Muscle layer of colon (tissue), 2 donors: Measurements from ENCODE around the gene ATG16L1.

ENCODE experiments used
- H3K27ac ChIP-seq: one replicate; pipeline ENCODE4 v1.7.0; 2013; ENCODE audit warnings: low read depth, mild to moderate bottlenecking, low read length, moderate library complexity
- H3K27me3 ChIP-seq, 2 donors: one replicate each; pipeline ENCODE4 v1.7.0; 2013; ENCODE audit warnings: low read length in 2 of 2, mild to moderate bottlenecking in 2 of 2; ENCODE audit not compliant: insufficient read depth in 2 of 2, control insufficient read depth in 1 of 2
- H3K36me3 ChIP-seq: one replicate; pipeline ENCODE4 v1.7.0; 2013; ENCODE audit warnings: mild to moderate bottlenecking, low read length; ENCODE audit not compliant: insufficient read depth
- H3K4me1 ChIP-seq: one replicate; pipeline ENCODE4 v1.7.0; 2013; ENCODE audit warnings: mild to moderate bottlenecking, low read length; ENCODE audit not compliant: insufficient read depth
- H3K4me3 ChIP-seq, 2 donors: one replicate each; pipeline ENCODE4 v1.7.0; 2013; ENCODE audit warnings: low read length in 2 of 2, low read depth in 1 of 2, mild to moderate bottlenecking in 1 of 2, moderate library complexity in 1 of 2
- H3K9ac ChIP-seq: one replicate; pipeline ENCODE4 v1.7.0; 2013; ENCODE audit warnings: low read length
- H3K9me3 ChIP-seq: one replicate; pipeline ENCODE4 v1.7.0; 2013; ENCODE audit warnings: mild to moderate bottlenecking, low read length
- donor health status: abdominal sarcoma.
- donor health status: Adenocarcinoma of cecum.

ATG16L1 gene

DNA sequence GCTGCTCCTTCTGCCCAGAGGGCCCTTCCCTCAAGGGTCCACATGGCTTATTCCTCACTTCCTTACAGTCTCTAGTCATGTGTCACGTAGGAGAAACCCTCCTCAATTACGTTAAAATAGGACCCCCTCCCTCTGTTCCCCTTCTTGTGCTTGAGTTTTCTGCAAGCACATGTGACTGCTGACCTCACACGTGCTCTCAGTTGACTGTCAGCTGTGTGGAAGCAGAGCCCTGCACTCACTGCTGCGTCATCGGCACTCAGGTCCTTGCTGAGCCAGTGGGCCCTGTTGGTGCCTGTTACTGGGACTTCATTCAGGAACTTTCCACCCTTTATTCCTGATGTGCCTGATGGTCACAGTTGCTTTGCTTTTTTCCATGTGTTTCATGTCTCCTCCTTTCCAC is 11.1 kb downstream of the ATG16L1 start:
- H3K27me3 ChIP-seq: no peaks in the 10 kb centered on the region
- H3K4me3 ChIP-seq: no peak overlapping the region
- no peaks in the 10 kb centered on the region for H3K9me3 ChIP-seq
- H3K4me1 ChIP-seq: no peaks in the 10 kb centered on the region
- H3K9ac ChIP-seq: no peak overlapping the region
- no peak overlapping the region for H3K27ac ChIP-seq
- peaks cover 79% of the 10 kb centered on the region for H3K36me3 ChIP-seq

- H3K4me1 ChIP-seq: no peaks in the 10 kb centered on the region
- peaks cover 82% of the 10 kb centered on the region for H3K36me3 ChIP-seq
- H3K4me3 ChIP-seq: no peak overlapping the region
- no peaks in the 10 kb centered on the region for H3K27me3 ChIP-seq
- H3K9ac ChIP-seq: no peak overlapping the region
- H3K9me3 ChIP-seq: no peaks in the 10 kb centered on the region
- no peak overlapping the region for H3K27ac ChIP-seq
These were observed 11.6 kb downstream of the ATG16L1 start for GRCh38 chr2:233263045-233263570.

DNA sequence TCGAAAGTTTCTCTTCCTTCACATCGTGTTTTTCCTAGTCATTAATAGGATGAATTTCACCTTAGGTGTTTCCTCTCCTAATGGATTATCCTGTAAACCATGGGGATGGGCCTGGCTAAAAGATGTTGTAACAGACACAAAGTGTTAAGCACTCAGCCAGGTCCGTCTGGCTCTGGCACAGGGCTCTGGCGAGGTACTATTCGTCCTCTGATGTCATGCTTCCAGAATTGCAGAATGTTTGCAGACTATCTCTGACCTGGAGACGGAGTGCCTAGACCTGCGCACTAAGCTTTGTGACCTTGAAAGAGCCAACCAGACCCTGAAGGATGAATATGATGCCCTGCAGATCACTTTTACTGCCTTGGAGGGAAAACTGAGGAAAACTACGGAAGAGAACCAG is 13.2 kb downstream of the ATG16L1 start:
- Histone ChIP-seq H3K9me3 (no peaks in the 10 kb centered on the region), H3K4me3 (no peak overlapping the region), H3K27me3 (no peaks in the 10 kb centered on the region), H3K27ac (no peak overlapping the region), H3K4me1 (no peaks in the 10 kb centered on the region), H3K36me3 (peaks cover 73% of the 10 kb centered on the region), H3K9ac (no peak overlapping the region)

GRCh38 chr2:233265899-233266431 is 14.5 kb downstream of the ATG16L1 start:
- Histone ChIP-seq H3K4me3 (no peak overlapping the region), H3K36me3 (peaks cover 61% of the 10 kb centered on the region), H3K27me3 (no peaks in the 10 kb centered on the region), H3K9me3 (no peaks in the 10 kb centered on the region), H3K9ac (no peak overlapping the region), H3K4me1 (no peaks in the 10 kb centered on the region), H3K27ac (no peak overlapping the region)

- Histone ChIP-seq H3K36me3 (peaks cover 61% of the 10 kb centered on the region), H3K4me3 (no peak overlapping the region), H3K9me3 (no peaks in the 10 kb centered on the region)
These were observed 15.0 kb downstream of the ATG16L1 start for GRCh38 chr2:233266481-233266880.

DNA sequence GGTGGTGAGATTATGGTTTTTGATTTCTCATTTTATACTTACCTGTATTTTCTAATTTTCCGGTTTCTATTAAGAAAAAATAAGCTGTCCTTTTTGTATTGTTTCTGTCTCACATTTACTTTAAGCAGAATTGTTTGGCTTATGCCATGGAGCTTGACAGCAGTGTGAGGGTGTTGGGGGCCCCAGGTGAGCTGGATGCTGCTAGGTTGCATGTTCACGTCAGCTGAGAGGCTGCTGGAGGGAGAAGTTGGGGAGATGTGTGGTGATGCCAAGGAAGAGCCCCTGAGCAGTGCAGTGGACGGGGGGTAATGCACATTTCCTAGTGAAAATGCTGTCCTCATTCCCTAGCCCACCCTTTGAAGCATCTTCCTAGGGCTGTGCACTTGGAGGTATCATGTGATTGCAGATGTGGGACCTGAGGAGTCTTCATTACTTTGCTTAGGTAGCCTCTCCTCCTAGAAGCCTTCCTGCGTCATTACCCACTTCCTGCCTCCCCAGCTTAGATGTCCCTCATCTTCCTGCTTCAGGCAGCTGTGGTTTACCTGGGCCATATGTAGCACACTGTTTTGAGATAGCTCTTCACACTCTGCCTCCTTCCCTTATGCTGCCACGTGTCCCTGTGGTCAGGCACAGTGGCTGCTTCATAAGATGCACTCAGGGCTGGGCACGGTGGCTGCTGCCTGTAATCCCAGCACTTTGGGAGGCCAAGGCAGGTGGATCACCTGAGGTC is 16.2 kb downstream of the ATG16L1 start:
- H3K27ac ChIP-seq: no peak overlapping the region
- H3K36me3 ChIP-seq: peaks cover 58% of the 10 kb centered on the region
- no peak overlapping the region for H3K9ac ChIP-seq
- no peak overlapping the region for H3K4me3 ChIP-seq
- H3K9me3 ChIP-seq: no peaks in the 10 kb centered on the region
- no peaks in the 10 kb centered on the region for H3K27me3 ChIP-seq
- no peaks in the 10 kb centered on the region for H3K4me1 ChIP-seq

More at GRCh38 chr2:233266481-233266880, 15.0 kb downstream of the ATG16L1 start:
- Histone ChIP-seq H3K27me3 (no peaks in the 10 kb centered on the region), H3K9ac (no peak overlapping the region), H3K4me1 (no peaks in the 10 kb centered on the region), H3K27ac (no peak overlapping the region)

GRCh38 chr2:233270366-233270765 is 18.9 kb downstream of the ATG16L1 start:
- peaks cover 60% of the 10 kb centered on the region for H3K36me3 ChIP-seq
- H3K4me3 ChIP-seq: no peak overlapping the region
- no peak overlapping the region for H3K27ac ChIP-seq
- H3K27me3 ChIP-seq: no peaks in the 10 kb centered on the region
- no peaks in the 10 kb centered on the region for H3K4me1 ChIP-seq
- H3K9ac ChIP-seq: no peak overlapping the region
- H3K9me3 ChIP-seq: no peaks in the 10 kb centered on the region

DNA sequence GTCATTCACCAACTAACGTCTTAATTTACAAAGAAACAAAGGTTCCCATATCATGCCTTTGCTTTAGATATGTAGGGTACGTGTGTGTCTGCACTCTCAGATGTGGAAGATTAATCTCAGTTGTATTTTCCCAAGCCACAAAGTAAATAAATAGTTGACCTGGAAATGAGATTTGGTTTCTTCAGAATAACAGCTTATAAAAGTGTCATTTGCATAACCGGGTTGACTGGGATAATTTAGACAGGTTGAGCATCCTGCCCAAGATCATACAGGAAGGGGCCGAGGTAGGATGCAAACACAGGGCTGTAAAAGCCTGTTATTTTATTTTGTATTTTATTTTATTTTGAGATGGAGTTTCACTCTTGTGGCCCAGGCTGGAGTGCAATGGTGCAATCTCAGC is 19.5 kb downstream of the ATG16L1 start:
- Histone ChIP-seq H3K36me3 (peaks cover 60% of the 10 kb centered on the region), H3K4me3 (no peak overlapping the region), H3K27ac (no peak overlapping the region), H3K27me3 (no peaks in the 10 kb centered on the region), H3K9ac (no peak overlapping the region), H3K4me1 (no peaks in the 10 kb centered on the region), H3K9me3 (no peaks in the 10 kb centered on the region)

DNA sequence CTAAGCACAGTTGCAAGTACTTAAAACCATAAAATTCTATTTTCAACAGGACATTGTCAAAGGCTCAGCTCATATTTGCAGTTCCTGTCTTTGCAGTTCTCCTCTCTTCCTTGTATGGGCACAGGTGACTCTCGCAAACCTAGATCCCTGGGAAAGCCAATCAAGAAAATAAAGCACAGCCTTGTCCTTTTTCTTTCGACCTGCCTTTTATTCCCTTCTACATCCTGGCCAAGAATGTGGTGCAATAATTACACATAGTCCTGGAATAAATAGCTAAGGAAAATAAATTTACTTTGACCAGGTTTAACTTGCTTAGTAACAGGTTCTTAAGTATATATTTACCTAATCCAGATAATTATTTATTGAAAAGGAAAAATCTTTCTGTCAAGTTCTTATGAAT is 20.2 kb downstream of the ATG16L1 start:
- Histone ChIP-seq H3K4me1 (no peaks in the 10 kb centered on the region), H3K9me3 (no peaks in the 10 kb centered on the region), H3K9ac (no peak overlapping the region), H3K36me3 (peaks cover 60% of the 10 kb centered on the region), H3K4me3 (no peak overlapping the region), H3K27me3 (no peaks in the 10 kb centered on the region), H3K27ac (no peak overlapping the region)

GRCh38 chr2:233273120-233273519 is 21.6 kb downstream of the ATG16L1 start:
- Histone ChIP-seq H3K27ac (no peak overlapping the region), H3K36me3 (peaks cover 65% of the 10 kb centered on the region), H3K9me3 (no peaks in the 10 kb centered on the region)

GRCh38 chr2:233275223-233275622 is 23.8 kb downstream of the ATG16L1 start:
- Histone ChIP-seq H3K27ac (no peak overlapping the region), H3K4me1 (no peaks in the 10 kb centered on the region), H3K36me3 (peaks cover 75% of the 10 kb centered on the region), H3K27me3 (no peaks in the 10 kb centered on the region), H3K9ac (no peak overlapping the region), H3K9me3 (no peaks in the 10 kb centered on the region), H3K4me3 (no peak overlapping the region)

More at GRCh38 chr2:233273120-233273519, 21.6 kb downstream of the ATG16L1 start:
- no peak overlapping the region for H3K4me3 ChIP-seq
- no peak overlapping the region for H3K9ac ChIP-seq
- no peaks in the 10 kb centered on the region for H3K27me3 ChIP-seq
- no peaks in the 10 kb centered on the region for H3K4me1 ChIP-seq

GRCh38 chr2:233278921-233279320 is 27.4 kb downstream of the ATG16L1 start:
- no peaks in the 10 kb centered on the region for H3K27me3 ChIP-seq
- H3K36me3 ChIP-seq: peaks cover 77% of the 10 kb centered on the region
- no peaks in the 10 kb centered on the region for H3K4me1 ChIP-seq
- H3K27ac ChIP-seq: no peak overlapping the region
- H3K4me3 ChIP-seq: no peak overlapping the region
- H3K9ac ChIP-seq: no peak overlapping the region
- H3K9me3 ChIP-seq: no peaks in the 10 kb centered on the region
